GM10266 (cell line): ENCODE measurements around the gene ATXN10.

Experiments used
- DNase-seq: peaks from one replicate; pipeline ENCODE4 v3.0.0; 2012; ENCODE audit errors: extremely low spot score
- CTCF ChIP-seq: IDR thresholded peaks from 2 replicates; pipeline ENCODE4 v1.5.1; 2012; ENCODE audit warnings: mild to moderate bottlenecking, low read depth; ENCODE audit not compliant: control insufficient read depth, insufficient read depth; ENCODE audit errors: missing control alignments

The ATXN10 gene

GRCh38 chr22:45880091-45880715 is 208.6 kb downstream of the ATXN10 start:
- no peak for DNase-seq
- no peak for TF ChIP-seq CTCF

DNA sequence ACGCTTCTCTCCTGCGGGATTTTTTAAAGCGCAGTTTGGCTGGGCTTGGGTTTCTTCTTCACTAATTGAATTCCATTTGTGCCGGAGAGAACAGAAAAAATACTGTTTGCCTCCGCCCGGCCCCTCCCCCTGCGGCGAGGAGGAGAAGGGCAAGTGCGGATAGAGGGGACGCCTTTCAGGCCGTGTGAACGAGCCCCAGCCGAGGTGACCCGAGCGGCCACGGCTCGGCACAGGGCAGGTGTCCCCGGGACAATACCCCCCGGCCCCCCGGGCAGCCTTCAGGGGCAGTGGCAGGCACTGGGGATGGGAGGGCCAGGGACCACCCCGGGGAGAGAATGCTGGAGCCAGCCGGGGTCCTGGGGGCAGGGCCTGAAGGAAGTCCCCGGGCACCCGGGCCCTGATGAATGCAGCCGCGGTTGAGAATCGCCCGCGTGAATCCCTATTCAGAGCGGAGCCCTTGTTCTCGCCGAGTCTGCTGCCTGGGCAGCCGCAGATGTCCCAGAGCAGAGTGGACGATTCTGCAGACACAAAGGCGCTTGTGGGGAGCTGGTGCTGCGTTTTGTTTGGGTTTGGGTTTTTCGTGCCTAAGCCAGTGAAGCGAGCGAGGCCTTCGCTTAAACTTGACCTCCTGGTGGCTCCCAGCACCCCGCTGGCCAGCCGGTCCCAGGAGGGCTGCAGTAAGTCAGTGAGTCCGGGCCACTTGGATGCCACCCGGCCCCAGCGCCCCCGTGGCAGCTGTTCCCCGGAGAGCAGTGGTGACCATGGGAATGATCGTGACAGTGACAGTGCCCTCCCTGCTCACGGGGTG is 209.3 kb downstream of the ATXN10 start:
- no peak for DNase-seq

DNA sequence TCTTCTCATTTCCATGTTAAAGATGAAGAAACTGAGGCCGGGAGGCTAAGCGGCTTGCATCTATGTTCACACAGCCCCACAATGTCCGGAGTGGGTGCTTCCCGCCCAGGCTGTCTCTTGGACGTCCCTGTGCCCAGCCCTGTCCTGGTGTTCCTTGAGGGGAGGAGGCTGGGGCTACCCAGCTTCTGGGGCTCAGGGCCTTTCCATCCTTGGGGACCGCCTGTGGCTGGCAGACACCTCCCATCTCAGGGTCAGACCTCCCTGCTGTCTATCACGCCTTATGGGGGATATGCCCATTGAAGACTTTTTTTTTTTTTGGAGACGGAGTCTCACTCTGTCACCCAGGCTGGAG is 209.9 kb downstream of the ATXN10 start:
- TF ChIP-seq CTCF: no peak
- DNase-seq: no peak

More for the DNA sequence above, 209.3 kb downstream of the ATXN10 start:
- no peak for TF ChIP-seq CTCF

DNA sequence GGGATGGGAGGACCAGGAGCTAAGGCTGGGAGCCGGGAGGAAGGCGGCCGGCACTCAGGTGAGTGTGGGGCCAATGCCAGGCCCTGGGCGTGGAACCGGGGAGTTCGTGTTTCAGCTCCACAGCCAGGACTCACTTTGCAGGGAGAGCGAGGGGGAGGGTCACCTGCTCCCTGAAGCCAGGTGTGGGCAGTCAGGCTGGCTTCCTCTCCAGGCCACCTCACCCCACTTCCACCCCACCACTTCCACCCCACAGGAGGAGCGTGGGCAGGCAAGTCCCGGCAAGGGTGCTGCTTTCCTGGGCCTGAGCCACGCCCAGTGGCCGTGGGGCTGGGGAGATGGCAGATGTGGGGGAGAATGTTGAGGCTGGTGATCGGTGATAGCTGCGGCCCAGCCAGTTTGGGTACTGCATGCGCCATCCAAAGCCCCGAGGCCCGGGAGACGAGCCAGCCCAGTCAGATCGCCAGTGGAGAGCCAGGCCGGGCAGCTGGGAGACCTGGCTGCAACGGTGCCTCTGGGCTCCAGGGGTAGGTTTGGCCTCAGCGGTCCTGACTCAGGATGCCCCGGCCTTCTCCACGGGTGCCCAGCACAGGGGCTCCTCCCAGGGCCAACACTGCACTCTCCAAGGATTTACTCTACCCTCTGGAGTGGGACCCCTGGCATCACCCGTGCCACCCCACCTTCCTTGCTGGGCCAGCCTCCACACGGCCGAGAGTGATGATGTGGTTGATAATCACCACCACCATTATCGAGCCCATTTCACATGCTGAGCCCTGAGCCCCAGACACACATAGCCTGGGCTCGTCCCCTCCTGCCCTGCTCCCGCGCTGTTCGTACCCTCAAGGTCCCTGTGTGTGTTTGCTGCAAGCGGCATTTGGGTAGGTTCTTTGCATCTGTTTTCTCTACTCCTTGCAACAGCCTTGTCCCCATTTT is 211.5 kb downstream of the ATXN10 start:
- TF ChIP-seq CTCF: no peak
- DNase-seq: no peak

DNA sequence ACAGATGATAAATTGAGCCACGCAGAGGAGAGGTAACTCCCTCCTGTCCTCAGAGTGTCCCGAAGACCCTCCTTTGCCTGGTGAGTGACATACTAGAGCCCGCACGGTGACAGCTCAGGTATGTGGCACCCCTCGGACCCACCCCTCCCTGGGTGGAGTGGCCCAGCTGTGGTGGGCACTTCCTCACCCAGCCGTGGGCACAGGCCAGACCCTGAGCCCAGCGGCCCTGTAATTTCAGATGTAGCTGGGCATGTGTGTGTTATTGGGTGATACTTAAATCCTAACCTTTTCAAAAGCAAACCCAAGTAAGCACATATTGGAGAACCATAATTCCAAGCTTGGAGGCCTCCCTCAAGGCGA is 212.2 kb downstream of the ATXN10 start:
- TF ChIP-seq CTCF: no peak
- no peak for DNase-seq

DNA sequence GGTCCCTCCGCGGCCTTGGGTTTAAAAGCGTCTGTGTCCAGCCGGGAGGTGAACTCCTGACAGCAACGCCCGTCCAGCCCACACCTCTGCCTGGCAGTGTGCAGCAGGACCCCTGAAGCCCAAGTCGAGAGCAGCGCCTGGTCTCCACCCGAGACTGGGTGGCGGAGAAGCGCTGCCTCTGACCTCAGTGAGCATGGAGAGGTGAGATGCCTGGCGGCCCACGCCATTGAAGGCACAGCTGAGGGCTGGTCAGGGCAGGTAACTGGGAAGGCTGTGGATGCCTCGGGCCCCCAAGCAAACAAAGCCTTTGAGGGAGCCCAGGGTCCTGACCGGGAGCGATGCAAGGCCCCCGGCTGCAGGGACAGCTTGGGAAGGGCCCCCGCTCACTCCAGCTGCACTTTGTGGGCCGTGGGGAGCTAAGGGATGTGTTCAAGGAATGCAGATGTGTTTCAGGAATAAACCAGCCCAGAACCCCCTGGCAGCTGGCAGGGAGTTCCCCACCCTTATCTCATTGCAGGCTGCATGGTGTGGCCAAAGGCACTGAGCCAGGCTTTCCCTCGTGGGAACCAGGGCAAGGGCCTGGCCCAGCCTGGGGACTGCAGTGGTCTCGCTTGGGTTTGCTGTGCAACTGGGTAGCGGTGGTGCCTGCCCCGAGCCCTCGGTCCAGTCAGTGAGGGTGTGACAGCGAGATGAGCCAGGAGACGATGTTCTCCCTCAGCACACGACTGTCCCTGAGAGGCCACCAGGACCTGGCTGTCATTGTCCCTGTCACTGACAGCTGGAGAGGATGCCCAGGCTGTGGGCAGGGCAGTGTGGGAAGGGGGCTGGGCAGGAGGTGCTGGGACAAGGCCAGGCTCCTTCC is 212.8 kb downstream of the ATXN10 start:
- no peak for TF ChIP-seq CTCF
- no peak for DNase-seq
